TTC549 (cell line): Measurements from ENCODE around the gene EPB41L1.
"Not testable (repeated sequence)": the region's sequence is repeated elsewhere in the genome, so short reads cannot be mapped to it uniquely, and the experiment has no call there.

Experiments
- FAIRE-seq: peaks from 2 replicates; lab custom pipeline; 2012; peaks lifted over from hg19 to GRCh38; lab: Jason Lieb, UNC

EPB41L1 gene

GRCh38 chr20:36126836-36127527, 27.6 kb upstream of the EPB41L1 start:
- FAIRE-seq: no peak

- no peak for FAIRE-seq
Observed at GRCh38 chr20:36128463-36129159, 25.9 kb upstream of the EPB41L1 start.

- no peak for FAIRE-seq
Observed at GRCh38 chr20:36129160-36129543, 25.4 kb upstream of the EPB41L1 start.

GRCh38 chr20:36130390-36130789, 24.1 kb upstream of the EPB41L1 start:
- no peak for FAIRE-seq

- no peak for FAIRE-seq
Observed at GRCh38 chr20:36132802-36133211, 21.7 kb upstream of the EPB41L1 start.

- FAIRE-seq: no peak
Observed at GRCh38 chr20:36133821-36134220, 20.7 kb upstream of the EPB41L1 start.

- FAIRE-seq: no peak
Observed at GRCh38 chr20:36135159-36135558, 19.4 kb upstream of the EPB41L1 start.

- no peak for FAIRE-seq
Observed at GRCh38 chr20:36135821-36136220, 18.7 kb upstream of the EPB41L1 start.

GRCh38 chr20:36137313-36137712, 17.2 kb upstream of the EPB41L1 start:
- not testable (repeated sequence) for FAIRE-seq

GRCh38 chr20:36141310-36141709, 13.2 kb upstream of the EPB41L1 start:
- FAIRE-seq: no peak

- FAIRE-seq: no peak
Observed at GRCh38 chr20:36144336-36144735, 10.2 kb upstream of the EPB41L1 start.

- no peak for FAIRE-seq
Observed at GRCh38 chr20:36145877-36146707, 8.4 kb upstream of the EPB41L1 start.

GRCh38 chr20:36147690-36148089, 6.8 kb upstream of the EPB41L1 start:
- FAIRE-seq: no peak

GRCh38 chr20:36148439-36148838, 6.1 kb upstream of the EPB41L1 start:
- no peak for FAIRE-seq

- no peak for FAIRE-seq
Observed at GRCh38 chr20:36149012-36149411, 5.5 kb upstream of the EPB41L1 start.

- FAIRE-seq: no peak
Observed at GRCh38 chr20:36149469-36149868, 5.1 kb upstream of the EPB41L1 start.

- no peak for FAIRE-seq
Observed at GRCh38 chr20:36150489-36150846, 4.1 kb upstream of the EPB41L1 start.

- no peak for FAIRE-seq
Observed at GRCh38 chr20:36150847-36151539, 3.5 kb upstream of the EPB41L1 start.

- no peak for FAIRE-seq
Observed at GRCh38 chr20:36152261-36152660, 2.3 kb upstream of the EPB41L1 start.

GRCh38 chr20:36153204-36153603, 1.3 kb upstream of the EPB41L1 start:
- no peak for FAIRE-seq

GRCh38 chr20:36153736-36154699, 522 bp upstream of the EPB41L1 start:
- FAIRE-seq: no peak

- no peak for FAIRE-seq
Observed at GRCh38 chr20:36155629-36155971, 1.1 kb downstream of the EPB41L1 start.
